GM12878 (cell line): ENCODE results near the gene SFXN5. TPM values are rescaled to one million over a fixed set of nuclear protein-coding genes. Genes with fewer than 3 reads are reported as not detected.

ENCODE experiments used
- BCL11A ChIP-seq: IDR thresholded peaks from 2 replicates; pipeline ENCODE4 v1.6.1; 2011; ENCODE audit warnings: low read depth, low read length
- CEBPZ ChIP-seq: fragments of 150-350 bp; IDR thresholded peaks from 2 replicates; pipeline ENCODE4 v1.6.1; 2016; ENCODE audit warnings: low read depth, low read length
- ETV6 ChIP-seq, 2 experiments: fragments of 450-650 bp in 1 of 2; IDR thresholded peaks in 1 of 2; conservative IDR thresholded peaks in 1 of 2; 2 replicates each; pipeline ENCODE4 v1.6.1; 2014; ENCODE audit warnings: antibody characterized with exemption in 1 of 2, borderline replicate concordance in 1 of 2, low read depth in 1 of 2, mild to moderate bottlenecking in 1 of 2, moderate library complexity in 1 of 2
- GABPA ChIP-seq: IDR thresholded peaks from 2 replicates; pipeline ENCODE4 v1.6.1; 2014; ENCODE audit warnings: antibody characterized with exemption, low read depth, mild to moderate bottlenecking, inconsistent platforms
- HDAC6 ChIP-seq: fragments of 200-600 bp; sonication (generic); IDR thresholded peaks from one replicate; pipeline ENCODE4 v1.8.0; 2017; ENCODE audit warnings: antibody characterized with exemption; ENCODE audit not compliant: unreplicated experiment
- HSF1 ChIP-seq: fragments of 150-350 bp; IDR thresholded peaks from 2 replicates; pipeline ENCODE4 v1.6.1; 2014; ENCODE audit warnings: mild to moderate bottlenecking, low read depth, low read length
- MYB ChIP-seq: fragments of 150-350 bp; IDR thresholded peaks from 2 replicates; pipeline ENCODE4 v1.6.1; 2014; ENCODE audit warnings: mild to moderate bottlenecking, low read depth, low read length, borderline replicate concordance
- NFXL1 ChIP-seq: fragments of 450-650 bp; IDR thresholded peaks from 2 replicates; pipeline ENCODE4 v1.6.1; 2017; ENCODE audit warnings: antibody characterized with exemption, mild to moderate bottlenecking, borderline replicate concordance
- PAX5 ChIP-seq: IDR thresholded peaks from 2 replicates; pipeline ENCODE4 v1.6.1; 2011; ENCODE audit warnings: low read depth, low read length, borderline replicate concordance
- SMARCA5 ChIP-seq: fragments of 450-650 bp; IDR thresholded peaks from 2 replicates; pipeline ENCODE4 v1.6.1; 2017; ENCODE audit warnings: mild to moderate bottlenecking
- SMC3 ChIP-seq: IDR thresholded peaks from 2 replicates; pipeline ENCODE4 v1.6.1; 2011; ENCODE audit warnings: low read length, improper control_type of control experiment, borderline replicate concordance
- SPI1 ChIP-seq: IDR thresholded peaks from 2 replicates; pipeline ENCODE4 v1.6.1; 2011; ENCODE audit warnings: low read depth, mild to moderate bottlenecking, low read length, moderate library complexity, borderline replicate concordance; ENCODE audit not compliant: insufficient read depth
- ZNF274 ChIP-seq: IDR thresholded peaks from one replicate; pipeline ENCODE4 v1.8.0; 2011; ENCODE audit not compliant: insufficient read length, insufficient read depth
- polyA plus RNA-seq, 11 experiments: library from polyadenylated mRNA; depleted of rRNA in 4 of 11; unstranded in 6 of 11; stranded (reverse) in 5 of 11; fragments of >200 nt; fragmentation: Nextera tagmentation in 4 of 11; fragmentation: Illumina TruSeq in 1 of 11; extraction: Ambion mirVana in 4 of 11; extraction: Trizol in 1 of 11; gene quantifications; 1 replicate in 1 of 11; 2 replicates in 10 of 11; pipeline versions ENCODE4 v1.2.1 to v1.2.3, GENCODE V29; 2011 to 2016; ENCODE audit warnings: inconsistent platforms in 2 of 11, missing spikeins in 2 of 11, low read depth in 1 of 11
- total RNA-seq, 4 experiments: library from RNA; depleted of rRNA in 3 of 4; stranded (reverse); fragments of >200 nt in 3 of 4; fragmentation: Illumina TruSeq in 1 of 4; extraction: Trizol in 1 of 4; gene quantifications; 2 replicates each; pipeline versions ENCODE4 v1.2.1 to v1.2.3, GENCODE V29; 2013 to 2021
- TF ChIP-seq, protein P1 (sequence below): IDR thresholded peaks from 2 replicates; pipeline ENCODE4 v1.6.1; 2012; ENCODE audit warnings: mild to moderate bottlenecking, low read depth, low read length
- TF ChIP-seq, protein P2 (sequence below), 3 experiments: IDR thresholded peaks in 2 of 3; conservative IDR thresholded peaks in 1 of 3; 2 replicates each; pipeline ENCODE4 v1.5.1; 2011; ENCODE audit warnings: low read depth in 3 of 3, low read length in 3 of 3, mild to moderate bottlenecking in 3 of 3, control low read depth in 2 of 3, moderate library complexity in 2 of 3, inconsistent platforms in 1 of 3, mixed read lengths in 1 of 3; ENCODE audit not compliant: control insufficient read depth in 2 of 3, insufficient read depth in 1 of 3; ENCODE audit errors: extremely low read depth in 1 of 3
- TF ChIP-seq, protein P3 (sequence below): IDR thresholded peaks from 2 replicates; pipeline ENCODE4 v1.6.1; 2011; ENCODE audit warnings: borderline replicate concordance, low read depth, mild to moderate bottlenecking, moderate library complexity, low read length; ENCODE audit not compliant: insufficient read depth, poor library complexity, severe bottlenecking

Gene SFXN5
- total and polyA plus RNA-seq, 10 of the 15 experiments (the other 5 are each of a cell fraction or from before 2014, with no cell fraction given), result 3.3 to 15.9 (median 11.2) TPM

DNA sequence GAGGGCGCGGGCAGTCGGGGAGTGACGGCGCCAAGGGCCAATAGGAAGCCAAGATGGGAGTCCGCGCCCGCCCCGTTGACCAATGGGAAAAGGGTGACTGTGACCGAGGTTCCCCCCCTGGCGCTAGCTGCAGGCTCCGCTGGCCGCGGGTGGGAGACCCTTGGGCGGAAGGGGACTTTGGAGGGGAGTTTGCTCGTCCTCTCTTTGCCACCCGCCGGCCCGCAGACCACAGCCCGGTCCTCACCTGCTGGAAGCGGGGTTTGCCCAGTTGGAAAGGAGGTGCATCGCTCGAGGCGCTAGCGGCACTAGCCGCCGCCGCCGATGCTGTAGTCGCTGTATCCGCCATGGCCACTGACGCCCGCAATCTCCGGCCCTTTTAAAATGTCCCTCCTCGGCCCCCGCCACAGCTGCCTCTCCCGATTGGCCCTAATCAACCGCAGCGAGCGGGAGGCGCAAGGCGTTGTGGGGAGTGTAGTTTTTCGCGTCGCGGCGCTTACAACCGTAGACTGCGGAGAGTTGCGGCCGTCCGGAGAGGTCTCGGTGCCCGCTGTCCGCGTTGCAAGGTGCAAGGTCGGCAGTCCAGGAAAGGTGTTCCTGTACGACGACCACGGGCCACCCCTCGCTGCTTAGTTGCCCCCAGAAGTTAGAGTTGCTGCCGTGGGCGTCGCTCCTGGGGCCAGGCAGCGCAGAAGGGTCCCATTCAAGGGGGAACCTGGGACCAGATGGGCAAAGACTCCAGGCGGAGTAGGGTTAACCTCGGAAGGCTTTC lies at the start of gene SFXN5 (continued):
- TF ChIP-seq GABPA (no peak), NFXL1 (no peak), HSF1 (no peak), HDAC6 (no peak), ZNF274 (no peak), BCL11A (no peak), SMC3 (no peak), CEBPZ (peak; percentile 46; the same call in 1 of the 2 replicates), SMARCA5 (peak; percentile 98), PAX5 (no peak; the same call in 1 of the 2 replicates), SPI1 (no peak), ETV6 (conservative IDR thresholded peaks at IDR 0.05 in 1 of 2, IDR thresholded peaks at IDR 0.05 in 1 of 2; ENCODE audit: borderline replicate concordance in 1 of 2, low read depth in 1 of 2) (no peak), MYB (no peak)
- TF ChIP-seq, protein P1, sequence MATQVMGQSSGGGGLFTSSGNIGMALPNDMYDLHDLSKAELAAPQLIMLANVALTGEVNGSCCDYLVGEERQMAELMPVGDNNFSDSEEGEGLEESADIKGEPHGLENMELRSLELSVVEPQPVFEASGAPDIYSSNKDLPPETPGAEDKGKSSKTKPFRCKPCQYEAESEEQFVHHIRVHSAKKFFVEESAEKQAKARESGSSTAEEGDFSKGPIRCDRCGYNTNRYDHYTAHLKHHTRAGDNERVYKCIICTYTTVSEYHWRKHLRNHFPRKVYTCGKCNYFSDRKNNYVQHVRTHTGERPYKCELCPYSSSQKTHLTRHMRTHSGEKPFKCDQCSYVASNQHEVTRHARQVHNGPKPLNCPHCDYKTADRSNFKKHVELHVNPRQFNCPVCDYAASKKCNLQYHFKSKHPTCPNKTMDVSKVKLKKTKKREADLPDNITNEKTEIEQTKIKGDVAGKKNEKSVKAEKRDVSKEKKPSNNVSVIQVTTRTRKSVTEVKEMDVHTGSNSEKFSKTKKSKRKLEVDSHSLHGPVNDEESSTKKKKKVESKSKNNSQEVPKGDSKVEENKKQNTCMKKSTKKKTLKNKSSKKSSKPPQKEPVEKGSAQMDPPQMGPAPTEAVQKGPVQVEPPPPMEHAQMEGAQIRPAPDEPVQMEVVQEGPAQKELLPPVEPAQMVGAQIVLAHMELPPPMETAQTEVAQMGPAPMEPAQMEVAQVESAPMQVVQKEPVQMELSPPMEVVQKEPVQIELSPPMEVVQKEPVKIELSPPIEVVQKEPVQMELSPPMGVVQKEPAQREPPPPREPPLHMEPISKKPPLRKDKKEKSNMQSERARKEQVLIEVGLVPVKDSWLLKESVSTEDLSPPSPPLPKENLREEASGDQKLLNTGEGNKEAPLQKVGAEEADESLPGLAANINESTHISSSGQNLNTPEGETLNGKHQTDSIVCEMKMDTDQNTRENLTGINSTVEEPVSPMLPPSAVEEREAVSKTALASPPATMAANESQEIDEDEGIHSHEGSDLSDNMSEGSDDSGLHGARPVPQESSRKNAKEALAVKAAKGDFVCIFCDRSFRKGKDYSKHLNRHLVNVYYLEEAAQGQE, result no peak
- TF ChIP-seq, protein P2, sequence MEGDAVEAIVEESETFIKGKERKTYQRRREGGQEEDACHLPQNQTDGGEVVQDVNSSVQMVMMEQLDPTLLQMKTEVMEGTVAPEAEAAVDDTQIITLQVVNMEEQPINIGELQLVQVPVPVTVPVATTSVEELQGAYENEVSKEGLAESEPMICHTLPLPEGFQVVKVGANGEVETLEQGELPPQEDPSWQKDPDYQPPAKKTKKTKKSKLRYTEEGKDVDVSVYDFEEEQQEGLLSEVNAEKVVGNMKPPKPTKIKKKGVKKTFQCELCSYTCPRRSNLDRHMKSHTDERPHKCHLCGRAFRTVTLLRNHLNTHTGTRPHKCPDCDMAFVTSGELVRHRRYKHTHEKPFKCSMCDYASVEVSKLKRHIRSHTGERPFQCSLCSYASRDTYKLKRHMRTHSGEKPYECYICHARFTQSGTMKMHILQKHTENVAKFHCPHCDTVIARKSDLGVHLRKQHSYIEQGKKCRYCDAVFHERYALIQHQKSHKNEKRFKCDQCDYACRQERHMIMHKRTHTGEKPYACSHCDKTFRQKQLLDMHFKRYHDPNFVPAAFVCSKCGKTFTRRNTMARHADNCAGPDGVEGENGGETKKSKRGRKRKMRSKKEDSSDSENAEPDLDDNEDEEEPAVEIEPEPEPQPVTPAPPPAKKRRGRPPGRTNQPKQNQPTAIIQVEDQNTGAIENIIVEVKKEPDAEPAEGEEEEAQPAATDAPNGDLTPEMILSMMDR (IDR thresholded peaks at IDR 0.05 in 2 of 3, conservative IDR thresholded peaks at IDR 0.05 in 1 of 3; ENCODE audit: control insufficient read depth in 2 of 3, extremely low read depth in 1 of 3, insufficient read depth in 1 of 3, low read depth in 3 of 3, low read length in 3 of 3), result 0 out of 6 replicates have a peak, but pooled peaks of 2 of the 3 experiments have one; percentile 7 to 28
- TF ChIP-seq, protein P3, sequence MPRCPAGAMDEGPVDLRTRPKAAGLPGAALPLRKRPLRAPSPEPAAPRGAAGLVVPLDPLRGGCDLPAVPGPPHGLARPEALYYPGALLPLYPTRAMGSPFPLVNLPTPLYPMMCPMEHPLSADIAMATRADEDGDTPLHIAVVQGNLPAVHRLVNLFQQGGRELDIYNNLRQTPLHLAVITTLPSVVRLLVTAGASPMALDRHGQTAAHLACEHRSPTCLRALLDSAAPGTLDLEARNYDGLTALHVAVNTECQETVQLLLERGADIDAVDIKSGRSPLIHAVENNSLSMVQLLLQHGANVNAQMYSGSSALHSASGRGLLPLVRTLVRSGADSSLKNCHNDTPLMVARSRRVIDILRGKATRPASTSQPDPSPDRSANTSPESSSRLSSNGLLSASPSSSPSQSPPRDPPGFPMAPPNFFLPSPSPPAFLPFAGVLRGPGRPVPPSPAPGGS, result no peak
